GM23248 (cell line): ENCODE data around the gene EPHA3.

ENCODE experiments used
- EZH2 ChIP-seq: fragments of 200-600 bp; sonication (generic); IDR thresholded peaks from 2 replicates; pipeline ENCODE4 v1.6.1; 2018; ENCODE audit warnings: antibody characterized with exemption, mild to moderate bottlenecking; ENCODE audit not compliant: insufficient read depth, poor library complexity, severe bottlenecking
- EZH2phosphoT487 ChIP-seq: fragments of 200-600 bp; sonication (generic); IDR thresholded peaks from 2 replicates; pipeline ENCODE4 v1.6.1; 2018; ENCODE audit warnings: antibody characterized with exemption, moderate library complexity, mild to moderate bottlenecking, low read depth; ENCODE audit not compliant: insufficient read depth

- TF ChIP-seq EZH2, result no peak
- TF ChIP-seq EZH2phosphoT487, result no peak
Observed at GRCh38 chr3:89353465-89353864, 246.0 kb downstream of the EPHA3 start.
